PFSK-1 (cell line): Measurements from ENCODE around the gene MBD2.

Experiments used
- FOXP2 ChIP-seq: optimal IDR thresholded peaks from 2 replicates; pipeline ENCODE3; 2011; ENCODE audit warnings: borderline replicate concordance, control low read depth, inconsistent platforms; ENCODE audit not compliant: insufficient read depth; ENCODE audit errors: extremely low read length, extremely low read depth
- POLR2AphosphoS5 ChIP-seq: IDR thresholded peaks from 2 replicates; pipeline ENCODE4 v1.6.1; 2012; ENCODE audit warnings: low read depth, mild to moderate bottlenecking, control low read depth, low read length, moderate library complexity
- SIN3A ChIP-seq: IDR thresholded peaks from 2 replicates; pipeline ENCODE4 v1.6.1; 2012; ENCODE audit warnings: mild to moderate bottlenecking, low read length, moderate library complexity, borderline replicate concordance; ENCODE audit not compliant: insufficient read depth
- TAF1 ChIP-seq: IDR thresholded peaks from 2 replicates; pipeline ENCODE4 v1.6.1; 2012; ENCODE audit warnings: low read length, control low read depth, borderline replicate concordance; ENCODE audit not compliant: insufficient read depth
- TF ChIP-seq, protein P1 (sequence below), 2 experiments: IDR thresholded peaks; 2 replicates each; pipeline versions ENCODE4 v1.6.1 to v1.8.0; 2011 to 2012; ENCODE audit warnings: low read depth in 2 of 2, low read length in 2 of 2, control low read depth in 1 of 2, inconsistent platforms in 1 of 2, mild to moderate bottlenecking in 1 of 2, moderate library complexity in 1 of 2; ENCODE audit not compliant: insufficient read depth in 1 of 2

MBD2 gene

DNA sequence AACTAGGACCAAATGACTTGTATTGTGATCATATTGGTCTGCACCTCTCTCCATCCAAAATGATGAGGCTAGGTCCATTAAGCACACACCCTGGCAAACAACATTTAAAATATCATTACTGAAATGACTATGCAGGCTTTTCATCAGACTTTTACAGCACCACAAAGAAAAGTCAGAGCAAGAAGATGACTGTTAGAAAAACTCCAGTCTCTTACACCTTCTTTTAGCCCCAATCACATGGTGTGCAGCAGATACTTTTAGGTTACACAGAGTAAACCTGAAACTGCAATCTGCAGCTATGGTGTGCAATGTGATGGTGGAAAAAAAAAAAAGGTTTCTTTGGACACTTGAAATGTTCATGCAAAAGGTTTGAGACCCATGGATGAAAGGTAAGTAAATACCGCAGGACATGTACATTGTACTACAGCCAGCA, 39.5 kb upstream of the MBD2 start:
- TF ChIP-seq, protein P1, sequence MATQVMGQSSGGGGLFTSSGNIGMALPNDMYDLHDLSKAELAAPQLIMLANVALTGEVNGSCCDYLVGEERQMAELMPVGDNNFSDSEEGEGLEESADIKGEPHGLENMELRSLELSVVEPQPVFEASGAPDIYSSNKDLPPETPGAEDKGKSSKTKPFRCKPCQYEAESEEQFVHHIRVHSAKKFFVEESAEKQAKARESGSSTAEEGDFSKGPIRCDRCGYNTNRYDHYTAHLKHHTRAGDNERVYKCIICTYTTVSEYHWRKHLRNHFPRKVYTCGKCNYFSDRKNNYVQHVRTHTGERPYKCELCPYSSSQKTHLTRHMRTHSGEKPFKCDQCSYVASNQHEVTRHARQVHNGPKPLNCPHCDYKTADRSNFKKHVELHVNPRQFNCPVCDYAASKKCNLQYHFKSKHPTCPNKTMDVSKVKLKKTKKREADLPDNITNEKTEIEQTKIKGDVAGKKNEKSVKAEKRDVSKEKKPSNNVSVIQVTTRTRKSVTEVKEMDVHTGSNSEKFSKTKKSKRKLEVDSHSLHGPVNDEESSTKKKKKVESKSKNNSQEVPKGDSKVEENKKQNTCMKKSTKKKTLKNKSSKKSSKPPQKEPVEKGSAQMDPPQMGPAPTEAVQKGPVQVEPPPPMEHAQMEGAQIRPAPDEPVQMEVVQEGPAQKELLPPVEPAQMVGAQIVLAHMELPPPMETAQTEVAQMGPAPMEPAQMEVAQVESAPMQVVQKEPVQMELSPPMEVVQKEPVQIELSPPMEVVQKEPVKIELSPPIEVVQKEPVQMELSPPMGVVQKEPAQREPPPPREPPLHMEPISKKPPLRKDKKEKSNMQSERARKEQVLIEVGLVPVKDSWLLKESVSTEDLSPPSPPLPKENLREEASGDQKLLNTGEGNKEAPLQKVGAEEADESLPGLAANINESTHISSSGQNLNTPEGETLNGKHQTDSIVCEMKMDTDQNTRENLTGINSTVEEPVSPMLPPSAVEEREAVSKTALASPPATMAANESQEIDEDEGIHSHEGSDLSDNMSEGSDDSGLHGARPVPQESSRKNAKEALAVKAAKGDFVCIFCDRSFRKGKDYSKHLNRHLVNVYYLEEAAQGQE (IDR thresholded peaks at IDR 0.05; ENCODE audit: insufficient read depth in 1 of 2, low read depth in 2 of 2, low read length in 2 of 2) = no peak
- TF ChIP-seq POLR2AphosphoS5 (no peak), SIN3A (no peak), FOXP2 (no peak), TAF1 (no peak)

DNA sequence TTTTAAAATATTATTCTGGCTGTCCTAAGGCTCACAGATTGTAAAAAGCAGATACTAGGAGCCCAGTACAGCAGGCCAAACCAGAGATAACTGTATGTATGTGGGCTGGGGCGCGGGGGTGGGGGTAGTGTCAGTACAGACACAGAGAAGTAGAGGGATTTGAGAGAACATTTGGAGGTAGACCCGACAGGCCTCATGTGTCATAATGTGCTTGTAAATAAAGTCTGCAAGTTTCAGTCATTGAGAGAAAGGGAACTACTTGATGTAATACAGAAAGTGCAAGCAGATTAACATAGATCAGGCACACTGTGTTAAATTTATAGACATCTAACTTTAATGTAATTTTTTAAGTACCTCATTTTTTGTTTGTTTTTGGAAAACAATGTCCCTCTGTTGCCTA, 37.4 kb upstream of the MBD2 start:
- TF ChIP-seq, protein P1 (IDR thresholded peaks at IDR 0.05; ENCODE audit: insufficient read depth in 1 of 2, low read depth in 2 of 2, low read length in 2 of 2) = no peak
- TF ChIP-seq POLR2AphosphoS5 = no peak
- TF ChIP-seq FOXP2 = no peak
- no peak for TF ChIP-seq TAF1
- TF ChIP-seq SIN3A = no peak

DNA sequence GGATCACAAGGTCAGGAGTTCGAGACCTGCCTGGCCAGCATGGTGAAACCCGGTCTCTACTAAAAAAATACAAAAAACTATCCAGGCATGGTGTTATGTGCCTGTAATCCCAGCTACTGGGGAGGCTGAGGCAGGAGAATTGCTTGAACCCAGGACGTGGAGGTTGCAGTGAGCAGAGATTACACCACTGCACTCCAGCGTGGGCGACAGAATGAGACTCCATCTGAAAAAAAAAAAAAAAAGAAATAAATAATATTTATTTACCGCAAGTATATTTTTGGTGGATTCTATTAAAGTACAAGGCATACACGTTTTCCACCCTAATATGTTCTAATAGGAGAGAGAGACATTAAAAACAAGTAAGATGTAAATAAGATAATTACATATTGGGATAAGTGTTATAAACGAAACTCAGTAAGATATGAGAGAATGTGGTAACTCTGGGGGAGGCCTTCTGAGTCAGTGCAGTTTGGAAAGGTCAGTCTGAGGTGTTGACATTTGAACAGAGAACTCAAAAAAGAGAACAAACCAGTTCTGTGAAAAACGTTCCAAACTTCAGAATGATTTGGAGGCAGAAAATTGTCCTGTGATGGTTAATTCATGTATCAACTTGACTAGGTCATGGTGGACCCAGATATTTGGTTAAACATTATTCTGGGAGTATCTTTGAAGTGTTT, 36.1 kb upstream of the MBD2 start:
- TF ChIP-seq TAF1 (no peak), SIN3A (no peak), POLR2AphosphoS5 (no peak), FOXP2 (no peak)
- TF ChIP-seq, protein P1 (IDR thresholded peaks at IDR 0.05; ENCODE audit: insufficient read depth in 1 of 2, low read depth in 2 of 2, low read length in 2 of 2) = no peak

DNA sequence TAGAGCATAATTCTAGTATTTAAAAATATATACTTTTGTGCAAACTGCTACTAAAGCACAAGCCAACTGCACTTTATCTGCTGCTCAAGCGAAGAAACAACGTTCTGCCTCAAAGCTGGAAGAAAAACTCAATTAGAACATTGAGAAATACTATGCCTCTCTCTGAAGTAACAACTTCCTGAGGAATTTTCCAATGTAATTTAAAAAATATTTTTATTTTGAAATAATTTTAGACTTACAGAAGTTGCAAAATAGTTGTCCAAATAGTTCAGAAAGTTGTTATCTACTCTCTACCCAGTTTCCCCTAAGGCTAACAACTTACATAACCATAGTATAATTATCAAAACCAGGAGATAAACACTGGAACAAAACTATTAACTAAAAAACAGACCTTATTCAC, 32.5 kb upstream of the MBD2 start:
- TF ChIP-seq FOXP2 = no peak
- TF ChIP-seq POLR2AphosphoS5 = no peak
- TF ChIP-seq TAF1 = no peak
- TF ChIP-seq, protein P1 (IDR thresholded peaks at IDR 0.05; ENCODE audit: insufficient read depth in 1 of 2, low read depth in 2 of 2, low read length in 2 of 2) = no peak
- no peak for TF ChIP-seq SIN3A

DNA sequence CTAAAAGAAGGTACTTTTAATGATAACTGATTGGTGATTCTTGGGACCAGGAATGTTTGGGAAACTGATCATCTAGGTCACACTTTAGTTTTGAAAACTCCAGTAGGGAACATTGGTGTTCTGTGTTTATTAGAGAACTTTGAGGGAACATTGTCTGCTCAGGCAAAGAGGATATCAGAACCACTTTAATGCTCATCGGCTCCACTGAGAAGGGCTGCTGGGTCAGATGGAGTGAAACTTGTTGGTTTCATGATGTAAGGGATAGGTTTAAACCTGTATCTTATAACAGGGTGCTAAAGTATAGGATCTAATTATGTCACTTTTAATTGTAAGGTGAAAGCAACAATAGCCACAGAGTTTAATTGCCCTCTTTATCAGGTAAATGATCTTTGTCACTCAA, 30.7 kb upstream of the MBD2 start:
- TF ChIP-seq TAF1 = no peak
- no peak for TF ChIP-seq FOXP2
- TF ChIP-seq, protein P1 (IDR thresholded peaks at IDR 0.05; ENCODE audit: insufficient read depth in 1 of 2, low read depth in 2 of 2, low read length in 2 of 2) = no peak
- TF ChIP-seq POLR2AphosphoS5 = no peak
- TF ChIP-seq SIN3A = no peak
